ENCODE results near the gene MGLL.
"Not testable (repeated sequence)": the region's sequence is repeated elsewhere in the genome, so short reads cannot be mapped to it uniquely, and the experiment has no call there.

Gene MGLL

GRCh38 chr3:127663151-127663550 is 159.2 kb downstream of the MGLL start:
- H3K4me3 ChIP-seq (ENCODE audit: low read depth, low read length): no peak overlapping the region

GRCh38 chr3:127662001-127662469 is 160.3 kb downstream of the MGLL start:
- no peak overlapping the region for H3K4me3 ChIP-seq (ENCODE audit: low read depth, low read length)

DNA sequence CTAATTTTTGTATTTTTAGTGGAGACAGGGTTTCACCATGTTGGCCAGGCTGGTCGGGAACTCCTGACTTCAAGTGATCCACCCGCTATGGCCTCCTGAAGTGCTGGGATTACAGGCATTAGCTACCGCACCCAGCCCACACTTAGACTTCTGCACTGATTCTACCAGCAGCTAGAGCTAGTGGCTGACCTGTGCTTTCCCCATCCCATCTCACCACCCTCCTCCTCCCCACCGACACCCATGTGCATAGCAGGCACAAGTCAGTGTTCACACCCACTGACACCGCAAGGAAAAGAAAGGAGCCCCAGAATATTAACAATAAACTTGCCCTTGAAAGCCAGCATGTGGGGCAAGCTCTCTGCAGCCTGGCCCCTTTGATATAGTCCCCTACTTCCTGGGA is 160.7 kb downstream of the MGLL start:
- no peak overlapping the region for H3K4me3 ChIP-seq (ENCODE audit: low read depth, low read length)

DNA sequence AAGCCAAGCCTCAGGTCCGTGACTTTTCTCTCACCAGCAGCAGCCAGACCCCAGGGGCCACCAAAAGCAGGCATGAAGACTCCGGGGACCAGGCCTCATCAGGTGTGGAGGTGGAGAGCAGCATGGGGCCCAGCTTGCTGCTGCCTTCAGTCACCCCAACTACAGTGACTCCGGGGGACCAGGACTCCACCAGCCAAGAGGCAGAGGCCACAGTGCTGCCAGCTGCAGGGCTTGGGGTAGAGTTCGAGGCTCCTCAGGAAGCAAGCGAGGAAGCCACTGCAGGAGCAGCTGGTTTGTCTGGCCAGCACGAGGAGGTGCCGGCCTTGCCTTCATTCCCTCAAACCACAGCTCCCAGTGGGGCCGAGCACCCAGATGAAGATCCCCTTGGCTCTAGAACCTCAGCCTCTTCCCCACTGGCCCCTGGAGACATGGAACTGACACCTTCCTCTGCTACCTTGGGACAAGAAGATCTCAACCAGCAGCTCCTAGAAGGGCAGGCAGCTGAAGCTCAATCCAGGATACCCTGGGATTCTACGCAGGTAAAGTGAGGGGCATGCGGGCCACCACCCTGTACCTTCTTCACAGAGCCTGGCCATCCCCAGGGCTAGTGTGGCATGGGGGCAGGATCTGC is 161.6 kb downstream of the MGLL start:
- no peak overlapping the region for H3K4me3 ChIP-seq (ENCODE audit: low read depth, low read length)

- H3K4me3 ChIP-seq (ENCODE audit: low read depth, low read length): no peak overlapping the region
These were observed 164.1 kb downstream of the MGLL start for GRCh38 chr3:127658234-127658633.

DNA sequence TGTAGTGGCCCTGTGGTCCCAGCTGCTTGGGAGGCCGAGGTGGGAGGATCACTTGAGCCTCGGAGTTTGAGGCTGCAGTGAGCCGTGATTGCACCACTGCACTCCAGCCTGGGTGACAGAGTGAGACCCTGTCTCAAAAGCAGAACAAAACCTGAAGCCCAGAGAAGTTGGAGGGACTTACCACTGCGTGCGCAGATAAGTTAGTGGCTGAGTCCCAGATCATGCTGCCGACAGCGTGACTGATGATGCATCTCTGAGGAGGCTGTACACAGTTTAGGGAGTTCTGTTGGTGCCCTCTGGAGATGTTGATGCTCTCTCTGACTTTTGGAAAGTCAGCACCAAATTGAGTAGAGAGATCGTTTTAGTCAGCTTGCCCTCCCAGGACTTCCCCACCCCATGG is 165.4 kb downstream of the MGLL start:
- no peak overlapping the region for H3K4me3 ChIP-seq (ENCODE audit: low read depth, low read length)

GRCh38 chr3:127655641-127656040 is 166.7 kb downstream of the MGLL start:
- no peak overlapping the region for H3K4me3 ChIP-seq (ENCODE audit: low read depth, low read length)

- not testable (repeated sequence) for H3K4me3 ChIP-seq (ENCODE audit: low read depth, low read length)
These were observed 167.3 kb downstream of the MGLL start for GRCh38 chr3:127654993-127655392.

- no peak overlapping the region for H3K4me3 ChIP-seq (ENCODE audit: low read depth, low read length)
These were observed 167.9 kb downstream of the MGLL start for GRCh38 chr3:127654374-127654773.

- no peak overlapping the region for H3K4me3 ChIP-seq (ENCODE audit: low read depth, low read length)
These were observed 169.9 kb downstream of the MGLL start for GRCh38 chr3:127652246-127652995.

DNA sequence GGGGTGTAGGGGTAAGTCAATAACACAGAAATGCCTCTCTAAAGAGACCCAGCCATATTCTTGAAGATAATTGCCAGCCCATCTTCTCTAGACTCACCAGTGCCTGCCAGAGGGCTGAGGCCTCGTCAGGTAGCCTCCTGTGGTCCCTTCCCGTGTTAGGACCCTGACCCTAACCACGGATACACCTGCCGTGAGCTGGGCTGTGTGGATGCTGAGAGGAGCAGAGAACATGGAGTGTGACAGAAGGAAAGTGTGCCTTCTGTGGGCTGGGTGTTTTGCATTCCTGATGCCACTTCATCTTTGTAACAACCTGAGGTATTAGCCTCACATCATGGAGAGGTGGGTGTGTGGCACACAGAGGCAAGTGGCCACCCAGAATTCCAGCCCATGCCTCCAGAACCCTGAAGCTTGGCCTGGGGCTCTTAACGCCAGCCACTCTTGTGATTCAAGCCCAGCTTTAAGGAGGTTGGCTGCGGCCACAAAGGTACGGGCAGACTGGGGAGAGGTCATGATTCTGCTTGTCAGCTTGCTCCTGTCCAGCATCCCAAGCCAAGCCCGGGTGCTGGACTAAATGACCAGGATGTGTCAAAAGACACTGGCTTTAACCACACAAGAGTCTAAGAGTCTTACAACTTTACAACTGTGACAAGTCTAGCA is 170.7 kb downstream of the MGLL start:
- no peak overlapping the region for H3K4me3 ChIP-seq (ENCODE audit: low read depth, low read length)

DNA sequence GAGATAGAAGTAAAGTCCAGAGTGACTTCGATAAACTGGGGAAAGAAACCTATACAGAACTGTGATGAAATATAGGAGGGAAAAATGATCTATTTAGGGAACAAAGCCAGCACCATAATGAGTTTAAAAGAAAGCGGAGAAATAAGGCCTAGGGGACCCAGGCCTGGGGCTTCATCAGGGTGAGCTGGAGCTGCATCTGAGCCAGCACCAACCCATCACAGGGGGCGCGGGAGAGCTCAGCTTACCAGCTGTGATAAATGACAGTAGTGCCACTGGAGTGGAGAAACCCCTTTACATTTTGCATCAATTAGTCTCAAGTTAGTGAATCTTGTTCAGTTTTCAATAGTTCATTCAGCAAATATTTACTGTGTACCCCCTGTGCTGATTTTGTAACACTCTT is 172.1 kb downstream of the MGLL start:
- H3K4me3 ChIP-seq (ENCODE audit: low read depth, low read length): no peak overlapping the region

GRCh38 chr3:127647845-127648204 is 174.5 kb downstream of the MGLL start:
- H3K4me3 ChIP-seq (ENCODE audit: low read depth, low read length): no peak overlapping the region

- H3K4me3 ChIP-seq (ENCODE audit: low read depth, low read length): no peak overlapping the region
These were observed 175.0 kb downstream of the MGLL start for GRCh38 chr3:127647166-127647844.

GRCh38 chr3:127646501-127647046 is 175.7 kb downstream of the MGLL start:
- H3K4me3 ChIP-seq (ENCODE audit: low read depth, low read length): no peak overlapping the region

DNA sequence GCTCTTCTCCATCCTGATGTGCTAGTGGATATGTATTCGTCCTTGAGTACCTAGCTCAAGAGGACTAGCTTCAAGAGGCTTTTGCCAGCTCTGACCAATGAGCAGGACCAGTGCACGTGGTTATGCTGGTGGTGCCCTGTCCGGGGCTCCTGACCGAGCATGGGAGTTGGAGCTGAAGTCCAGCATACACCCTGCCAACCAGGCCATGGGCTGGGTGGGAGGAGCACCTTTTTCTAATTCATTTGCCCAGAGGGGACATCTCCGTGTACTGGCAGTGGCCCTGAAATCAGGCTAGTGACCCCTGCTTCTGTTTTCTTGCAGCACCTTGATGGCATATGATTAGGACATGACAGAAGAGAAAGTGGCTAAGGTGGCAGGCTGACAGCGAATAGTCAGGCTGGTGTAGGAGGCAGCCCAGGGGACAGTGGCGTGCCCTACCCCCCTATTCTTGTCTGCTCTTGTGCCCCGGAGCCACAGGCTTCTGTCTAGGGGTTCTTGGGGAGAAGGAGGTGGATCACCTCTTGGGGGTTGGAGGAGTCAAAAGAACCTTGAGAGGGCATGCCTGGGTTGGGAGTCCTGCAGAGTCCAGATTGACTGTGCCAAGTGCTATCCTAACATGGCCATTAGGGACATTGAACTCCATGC is 176.8 kb downstream of the MGLL start:
- H3K4me3 ChIP-seq (ENCODE audit: low read depth, low read length): no peak overlapping the region

GRCh38 chr3:127644641-127645370 is 177.5 kb downstream of the MGLL start:
- no peak overlapping the region for H3K4me3 ChIP-seq (ENCODE audit: low read depth, low read length)

DNA sequence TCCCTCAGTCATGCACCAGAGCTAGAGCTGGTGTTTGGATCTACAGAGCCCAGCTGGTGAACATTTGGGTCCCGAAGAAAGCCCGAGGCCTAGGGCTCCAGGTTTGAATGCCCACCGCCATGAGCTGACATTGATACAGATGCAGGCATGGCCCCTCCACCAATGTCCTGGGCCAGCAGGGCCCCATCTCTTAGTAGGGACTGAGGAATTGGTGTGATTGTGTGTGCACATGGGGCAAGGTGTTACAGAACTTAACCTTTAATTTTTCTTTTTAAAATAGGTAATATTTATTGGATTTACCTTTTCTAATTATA is 182.3 kb downstream of the MGLL start:
- no peak overlapping the region for H3K4me3 ChIP-seq (ENCODE audit: low read depth, low read length)

DNA sequence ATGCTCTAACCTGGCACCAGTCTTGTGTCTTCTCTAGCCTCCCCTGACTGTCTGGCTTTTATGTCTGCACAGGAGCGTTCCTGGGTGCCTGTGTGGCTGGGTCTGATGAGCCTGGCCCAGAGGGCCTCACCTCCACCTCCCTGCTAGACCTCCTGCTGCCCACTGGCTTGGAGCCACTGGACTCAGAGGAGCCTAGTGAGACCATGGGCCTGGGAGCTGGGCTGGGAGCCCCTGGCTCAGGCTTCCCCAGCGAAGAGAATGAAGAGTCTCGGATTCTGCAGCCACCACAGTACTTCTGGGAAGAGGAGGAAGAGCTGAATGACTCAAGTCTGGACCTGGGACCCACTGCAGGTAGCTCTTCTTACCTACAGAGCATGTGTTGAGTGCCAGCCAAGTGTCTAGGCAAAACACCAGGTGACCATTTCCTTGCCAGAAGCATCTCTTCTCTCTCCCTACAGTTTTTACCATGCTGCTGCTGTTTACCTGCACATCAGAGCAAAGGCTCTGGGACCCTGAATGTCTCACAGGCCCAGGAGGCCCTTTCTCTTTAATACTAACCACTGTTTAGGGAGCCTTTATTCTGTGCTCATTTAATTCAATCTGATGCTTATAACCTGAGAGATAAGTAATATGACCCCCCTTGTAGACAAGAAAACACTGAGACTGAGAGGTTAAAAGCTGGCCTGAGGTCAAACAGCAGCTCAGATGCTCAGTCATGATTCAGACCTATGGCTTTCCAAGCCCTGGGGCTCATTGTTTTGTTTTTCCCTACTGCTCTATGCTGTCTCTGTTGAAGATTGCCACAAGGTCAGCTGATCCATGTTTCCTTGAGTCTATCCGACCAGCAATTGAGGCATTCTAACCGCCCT is 182.9 kb downstream of the MGLL start:
- no peak overlapping the region for H3K4me3 ChIP-seq (ENCODE audit: low read depth, low read length)

Data from iPS-11a (cell line).